Stomach (tissue), 4 donors: ENCODE data around the gene MOB3C.

ENCODE experiments used
- CTCF ChIP-seq, 7 experiments: fragments of 450-650 bp in 4 of 7; fragments of 200-600 bp in 3 of 7; sonication (generic) in 3 of 7; IDR thresholded peaks; one replicate each; pipeline ENCODE4 v1.5.1; 2016 to 2019; ENCODE audit warnings: antibody characterized with exemption in 7 of 7, control low read depth in 2 of 7, mild to moderate bottlenecking in 1 of 7
- EP300 ChIP-seq: sonication (generic); formaldehyde crosslinking; IDR thresholded peaks from one replicate; pipeline ENCODE4 v1.6.1; 2017; ENCODE audit warnings: antibody characterized with exemption
- POLR2A ChIP-seq, 4 donors: fragments of 450-650 bp; IDR thresholded peaks; one replicate each; pipeline ENCODE4 v1.6.1; 2016; ENCODE audit warnings: antibody characterized with exemption in 4 of 4, control low read depth in 2 of 4, mild to moderate bottlenecking in 1 of 4, moderate library complexity in 1 of 4
- POLR2AphosphoS5 ChIP-seq, 3 donors: sonication (generic); formaldehyde crosslinking; IDR thresholded peaks; one replicate each; pipeline ENCODE4 v1.6.1; 2016; ENCODE audit warnings: antibody characterized with exemption in 3 of 3

GRCh38 chr1:46630719-46631118 is 14.1 kb upstream of the MOB3C start:
- TF ChIP-seq CTCF (IDR thresholded peaks at IDR 0.05) (no peak), POLR2A (IDR thresholded peaks at IDR 0.05) (no peak), POLR2AphosphoS5 (IDR thresholded peaks at IDR 0.05) (no peak), EP300 (no peak)
